GM12891 (cell line): ENCODE data around the gene UQCC2.

ENCODE experiments used
- DNase-seq: peaks from one replicate; pipeline ENCODE4 v3.0.0; 2011; ENCODE audit warnings: low spot score; ENCODE audit not compliant: insufficient read length
- FAIRE-seq: peaks from 2 replicates; lab custom pipeline; 2011; peaks lifted over from hg19 to GRCh38; lab: Jason Lieb, UNC
- PAX5 ChIP-seq: IDR thresholded peaks from 2 replicates; pipeline ENCODE4 v1.6.1; 2011; ENCODE audit warnings: low read length, moderate library complexity, mild to moderate bottlenecking; ENCODE audit not compliant: insufficient read depth, severe bottlenecking
- POLR2A ChIP-seq: IDR thresholded peaks from 2 replicates; pipeline ENCODE4 v1.6.1; 2011; ENCODE audit warnings: low read depth, low read length, control low read depth
- POLR2AphosphoS5 ChIP-seq: IDR thresholded peaks from 2 replicates; pipeline ENCODE4 v1.6.1; 2011; ENCODE audit warnings: low read depth, low read length, control low read depth
- POU2F2 ChIP-seq: IDR thresholded peaks from 2 replicates; pipeline ENCODE4 v1.6.1; 2011; ENCODE audit warnings: low read depth, mild to moderate bottlenecking, control low read depth, low read length, moderate library complexity
- SPI1 ChIP-seq: IDR thresholded peaks from 2 replicates; pipeline ENCODE4 v1.6.1; 2011; ENCODE audit warnings: low read depth, low read length, control low read depth
- TAF1 ChIP-seq: IDR thresholded peaks from 2 replicates; pipeline ENCODE4 v1.6.1; 2011; ENCODE audit warnings: low read depth, low read length, control low read depth

The UQCC2 gene

DNA sequence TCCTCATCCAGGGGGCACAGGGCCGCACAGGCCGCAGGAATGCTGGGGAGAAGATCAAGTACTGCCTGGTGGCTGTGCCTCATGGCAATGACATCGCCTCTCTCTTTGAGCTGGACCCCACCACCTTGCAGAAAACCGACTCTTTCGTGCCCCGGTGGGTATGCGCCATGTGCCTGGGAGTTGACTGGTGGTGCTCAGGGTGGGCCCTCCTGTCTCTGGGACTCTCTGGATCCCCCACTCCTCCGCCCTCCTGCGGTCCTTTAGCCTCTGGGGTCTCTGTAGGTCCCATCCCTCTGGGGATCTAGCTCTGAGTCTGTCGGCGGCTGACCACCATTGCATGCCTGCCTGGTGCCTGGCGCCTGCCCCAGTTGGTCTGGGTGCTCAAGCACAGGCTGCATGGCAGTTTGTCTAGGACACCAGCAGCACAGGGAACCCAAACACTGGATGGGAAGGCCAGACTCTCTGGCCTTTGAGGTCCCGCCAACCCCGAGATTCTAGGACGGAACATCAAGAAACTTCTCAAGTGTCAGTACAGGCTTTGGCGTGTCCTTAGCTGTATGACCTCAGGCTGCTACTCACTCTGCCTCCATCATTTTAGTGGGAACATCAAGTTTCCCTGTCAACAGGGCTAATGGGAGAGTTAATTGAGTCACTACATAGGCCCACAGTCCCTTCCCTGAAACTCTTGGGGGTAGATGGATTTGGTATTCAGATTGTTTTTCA is 47.6 kb downstream of the UQCC2 start:
- DNase-seq (no peak), FAIRE-seq (no peak)
- TF ChIP-seq POLR2AphosphoS5, result no peak
- no peak for TF ChIP-seq POU2F2
- TF ChIP-seq SPI1, result no peak
- no peak for TF ChIP-seq POLR2A
- TF ChIP-seq TAF1, result no peak
- no peak for TF ChIP-seq PAX5

DNA sequence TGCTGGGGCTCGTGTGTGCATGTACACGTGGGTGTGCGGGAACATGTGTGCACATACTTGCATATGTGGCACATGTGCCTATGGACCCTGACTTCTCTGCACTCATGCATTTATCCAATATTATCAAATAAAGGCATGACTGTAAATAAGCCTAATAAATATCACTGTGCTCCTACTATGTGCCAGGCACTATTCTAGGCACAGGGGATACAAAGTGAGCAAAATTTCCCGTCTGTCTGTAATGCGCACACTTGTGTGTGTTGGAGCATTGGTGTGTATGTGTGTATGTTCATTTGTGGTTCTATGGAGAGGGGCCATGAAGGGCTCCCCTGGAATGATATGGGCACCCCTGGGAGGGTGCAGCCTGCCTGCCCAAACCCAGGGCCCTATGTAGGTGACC is 48.5 kb downstream of the UQCC2 start:
- no peak for TF ChIP-seq SPI1
- no peak for TF ChIP-seq POLR2AphosphoS5
- no peak for TF ChIP-seq TAF1
- TF ChIP-seq POLR2A, result no peak
- TF ChIP-seq PAX5, result no peak
- TF ChIP-seq POU2F2, result no peak
- FAIRE-seq (no peak), DNase-seq (no peak)

GRCh38 chr6:33662318-33662717 is 49.2 kb downstream of the UQCC2 start:
- TF ChIP-seq TAF1 (no peak), POLR2AphosphoS5 (no peak), PAX5 (no peak), POLR2A (no peak), SPI1 (no peak), POU2F2 (no peak)
- DNase-seq (no peak), FAIRE-seq (no peak)

DNA sequence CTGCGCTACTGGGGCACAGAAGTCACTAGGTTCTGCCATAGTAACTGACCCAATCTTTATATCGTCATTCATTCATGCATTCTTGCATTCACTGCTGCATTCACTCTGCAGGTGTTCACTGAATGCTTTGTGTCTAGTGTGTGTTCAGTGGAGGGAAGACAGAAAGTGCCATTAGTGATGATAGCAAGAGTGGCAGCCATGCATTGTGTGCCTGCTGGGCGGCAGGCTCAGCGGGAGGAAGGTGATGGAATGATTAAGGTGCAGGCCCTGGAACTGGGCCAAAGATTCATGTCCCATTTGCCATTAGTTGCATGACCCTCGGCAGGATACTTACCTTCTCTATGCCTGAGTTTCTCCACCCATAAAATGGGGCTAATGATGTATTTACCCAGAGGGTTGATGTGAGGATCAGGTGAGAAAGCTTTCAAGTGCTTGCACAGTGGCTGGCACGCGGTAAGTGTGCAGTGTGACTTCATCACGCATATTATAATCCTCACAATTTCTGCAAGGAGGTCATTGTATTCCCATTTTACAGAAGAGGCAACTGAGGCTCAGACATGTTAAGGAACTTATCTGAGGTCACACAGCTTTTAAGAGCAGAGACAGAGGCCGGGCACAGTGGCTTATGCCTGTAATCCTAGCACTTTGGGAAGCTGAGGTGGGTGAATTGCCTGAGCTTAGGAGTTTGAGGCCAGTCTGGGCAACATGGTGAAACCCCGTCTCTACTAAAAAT is 50.2 kb downstream of the UQCC2 start:
- DNase-seq (no peak), FAIRE-seq (no peak)
- TF ChIP-seq POLR2A, result no peak
- TF ChIP-seq SPI1, result no peak
- TF ChIP-seq TAF1, result no peak
- no peak for TF ChIP-seq POU2F2
- no peak for TF ChIP-seq POLR2AphosphoS5
- no peak for TF ChIP-seq PAX5

- TF ChIP-seq POLR2AphosphoS5 (no peak), TAF1 (no peak), POU2F2 (no peak), PAX5 (no peak), SPI1 (no peak), POLR2A (no peak)
- DNase-seq (no peak), FAIRE-seq (no peak)
Measured at GRCh38 chr6:33659986-33660385, 51.5 kb downstream of the UQCC2 start.

- TF ChIP-seq TAF1 (no peak), POLR2AphosphoS5 (no peak), POLR2A (no peak), SPI1 (no peak), POU2F2 (no peak), PAX5 (no peak)
- FAIRE-seq (no peak), DNase-seq (no peak)
Measured at GRCh38 chr6:33658982-33659689, 52.4 kb downstream of the UQCC2 start.

GRCh38 chr6:33656844-33657243 is 54.7 kb downstream of the UQCC2 start:
- TF ChIP-seq PAX5 (no peak), POLR2A (no peak), TAF1 (no peak), SPI1 (no peak), POLR2AphosphoS5 (no peak), POU2F2 (no peak)
- FAIRE-seq (no peak), DNase-seq (no peak)

- FAIRE-seq, result no peak
- TF ChIP-seq POU2F2, result no peak
- no peak for TF ChIP-seq TAF1
- no peak for TF ChIP-seq POLR2AphosphoS5
- TF ChIP-seq POLR2A, result no peak
- no peak for TF ChIP-seq PAX5
- no peak for TF ChIP-seq SPI1
- DNase-seq, result no peak
Measured at GRCh38 chr6:33654831-33655554, 56.5 kb downstream of the UQCC2 start.

- DNase-seq (no peak), FAIRE-seq (no peak)
- no peak for TF ChIP-seq POLR2AphosphoS5
- no peak for TF ChIP-seq POLR2A
- TF ChIP-seq TAF1, result no peak
- TF ChIP-seq PAX5, result no peak
- TF ChIP-seq SPI1, result no peak
- TF ChIP-seq POU2F2, result no peak
Measured at GRCh38 chr6:33652002-33652401, 59.5 kb downstream of the UQCC2 start.
